ENCODE data around the gene APOL3. TPM values are rescaled to one million over a fixed set of nuclear protein-coding genes. Genes with fewer than 3 reads are reported as not detected.

APOL3 gene
- total RNA-seq, 1 donor from 2014 or later: 2.3 TPM

GRCh38 chr22:36148411-36148810 is 12.1 kb downstream of the APOL3 start:
- no peaks in the 10 kb centered on the region for H3K27me3 Mint-ChIP-seq
- DNase-seq (ENCODE audit: extremely low spot score, unreplicated experiment): no peak
- H3K4me3 Mint-ChIP-seq: no peak overlapping the region
- H3K27ac Mint-ChIP-seq: no peak overlapping the region
- peaks cover 15% of the 10 kb centered on the region for H3K4me1 Mint-ChIP-seq (ENCODE audit: unreplicated experiment)
- H3K9me3 Mint-ChIP-seq: peaks cover 8% of the 10 kb centered on the region
- no peak for TF ChIP-seq CTCF (conservative IDR thresholded peaks at IDR 0.05)
- peaks cover 4% of the 10 kb centered on the region for H3K36me3 Mint-ChIP-seq

- H3K27me3 Mint-ChIP-seq: no peaks in the 10 kb centered on the region
- DNase-seq (ENCODE audit: extremely low spot score, unreplicated experiment): no peak
- no peak overlapping the region for H3K4me3 Mint-ChIP-seq
- H3K36me3 Mint-ChIP-seq: peaks cover 4% of the 10 kb centered on the region
- peaks cover 15% of the 10 kb centered on the region for H3K4me1 Mint-ChIP-seq (ENCODE audit: unreplicated experiment)
- H3K9me3 Mint-ChIP-seq: peaks cover 7% of the 10 kb centered on the region
- no peak for TF ChIP-seq CTCF (conservative IDR thresholded peaks at IDR 0.05)
- H3K27ac Mint-ChIP-seq: no peak overlapping the region
These were observed 13.3 kb downstream of the APOL3 start for GRCh38 chr22:36147196-36147791.

DNA sequence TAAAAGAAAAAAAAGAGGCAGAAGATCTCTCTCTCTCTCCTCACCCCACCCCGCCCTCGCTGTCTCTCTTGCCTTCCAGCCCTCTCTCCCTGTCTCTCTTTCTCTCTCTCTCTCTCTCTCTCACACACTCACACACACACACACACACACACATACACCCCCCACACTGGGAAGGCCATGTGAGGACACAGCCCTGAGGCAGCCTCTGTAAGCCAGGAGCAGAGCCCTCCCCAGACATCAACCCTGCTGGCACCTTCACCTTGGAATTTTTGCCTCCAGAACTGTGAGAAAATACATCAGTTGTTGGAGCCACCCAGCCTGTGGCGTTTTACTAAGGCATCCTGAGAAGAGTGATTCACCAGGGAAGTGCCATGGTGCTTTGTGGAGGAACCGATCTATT is 14.7 kb downstream of the APOL3 start:
- Mint-ChIP-seq H3K4me3 (no peak overlapping the region), H3K27ac (peak overlapping the region; percentile 31), H3K27me3 (peaks cover 1% of the 10 kb centered on the region), H3K9me3 (no peaks in the 10 kb centered on the region), H3K36me3 (no peaks in the 10 kb centered on the region), H3K4me1 (ENCODE audit: unreplicated experiment) (peaks cover 15% of the 10 kb centered on the region)
- no peak for DNase-seq (ENCODE audit: extremely low spot score, unreplicated experiment)
- no peak for TF ChIP-seq CTCF (conservative IDR thresholded peaks at IDR 0.05)

GRCh38 chr22:36144886-36145541 is 15.5 kb downstream of the APOL3 start:
- no peak for DNase-seq (ENCODE audit: extremely low spot score, unreplicated experiment)
- Mint-ChIP-seq H3K9me3 (no peaks in the 10 kb centered on the region), H3K4me1 (ENCODE audit: unreplicated experiment) (peaks cover 15% of the 10 kb centered on the region), H3K27me3 (peaks cover 3% of the 10 kb centered on the region), H3K27ac (peak overlapping the region; percentile 73), H3K4me3 (peak overlapping the region; percentile 32), H3K36me3 (no peaks in the 10 kb centered on the region)
- TF ChIP-seq CTCF (conservative IDR thresholded peaks at IDR 0.05): peak; percentile 85

- Mint-ChIP-seq H3K4me1 (ENCODE audit: unreplicated experiment) (peaks cover 15% of the 10 kb centered on the region), H3K36me3 (no peaks in the 10 kb centered on the region), H3K9me3 (no peaks in the 10 kb centered on the region), H3K27ac (no peak overlapping the region), H3K4me3 (no peak overlapping the region), H3K27me3 (peaks cover 3% of the 10 kb centered on the region)
- no peak for TF ChIP-seq CTCF (conservative IDR thresholded peaks at IDR 0.05)
- DNase-seq (ENCODE audit: extremely low spot score, unreplicated experiment): no peak
These were observed 16.6 kb downstream of the APOL3 start for GRCh38 chr22:36143956-36144355.

Measured in type B pancreatic cell (in vitro differentiated cells).